Measurements from ENCODE around the gene FAM186B. TPM values are rescaled to one million over a fixed set of nuclear protein-coding genes. Genes with fewer than 3 reads are reported as not detected.

FAM186B gene
- total and polyA plus RNA-seq, 3 donors from 2014 or later = 54.9 to 178 (median 68.6) TPM

DNA sequence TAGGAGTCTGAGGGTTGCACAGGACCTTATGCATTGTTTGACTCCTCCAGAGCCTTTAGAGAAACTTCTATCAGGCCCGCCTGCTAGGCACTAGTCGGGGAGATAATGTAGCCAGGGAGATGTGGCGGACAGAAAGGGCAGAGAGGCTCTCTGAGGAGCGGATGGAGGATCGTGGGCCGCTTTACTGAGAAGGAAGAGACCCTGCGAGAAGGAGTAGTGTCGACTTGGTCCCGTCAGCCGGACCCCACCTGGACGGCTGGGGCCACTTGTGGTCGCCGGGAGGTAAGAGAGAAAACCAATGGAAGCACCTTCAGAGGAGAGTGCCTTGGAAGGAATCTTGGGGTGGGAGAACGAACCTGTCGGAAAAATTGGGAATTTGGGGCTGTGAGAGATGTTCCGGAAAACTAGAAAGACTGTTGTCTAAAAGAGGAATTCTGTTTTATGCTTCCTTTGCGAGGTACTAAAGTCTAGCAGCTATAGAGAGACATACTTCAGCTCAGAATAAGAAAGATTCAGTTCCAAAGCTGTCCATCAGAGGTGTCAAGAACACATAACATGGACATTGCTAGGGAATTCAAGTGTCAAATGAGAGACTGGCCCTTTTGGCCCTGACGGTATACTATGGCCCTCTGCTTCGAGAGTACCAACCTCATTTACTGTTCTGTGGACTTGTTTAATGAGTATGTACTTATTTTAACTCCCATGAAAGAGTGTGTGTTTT, 36.8 kb downstream of the FAM186B start:
- Histone ChIP-seq H3K27me3 (no peaks in the 10 kb centered on the region), H3K27ac (peak overlapping the region; percentile 79 to 94), H3K4me3 (peak overlapping the region; percentile 90), H3K4me1 (peaks cover 12% of the 10 kb centered on the region), H3K9me3 (no peaks in the 10 kb centered on the region), H3K36me3 (ENCODE audit: low read depth, missing control alignments) (no peaks in the 10 kb centered on the region)
- WGBS, 2 donors = 2% methylated on average over 19 of the region's 19 CpGs
- intact Hi-C loops (cut with DNase I; ENCODE audit: low total_unique reads) = no loop called here
- TF ChIP-seq, protein P1, sequence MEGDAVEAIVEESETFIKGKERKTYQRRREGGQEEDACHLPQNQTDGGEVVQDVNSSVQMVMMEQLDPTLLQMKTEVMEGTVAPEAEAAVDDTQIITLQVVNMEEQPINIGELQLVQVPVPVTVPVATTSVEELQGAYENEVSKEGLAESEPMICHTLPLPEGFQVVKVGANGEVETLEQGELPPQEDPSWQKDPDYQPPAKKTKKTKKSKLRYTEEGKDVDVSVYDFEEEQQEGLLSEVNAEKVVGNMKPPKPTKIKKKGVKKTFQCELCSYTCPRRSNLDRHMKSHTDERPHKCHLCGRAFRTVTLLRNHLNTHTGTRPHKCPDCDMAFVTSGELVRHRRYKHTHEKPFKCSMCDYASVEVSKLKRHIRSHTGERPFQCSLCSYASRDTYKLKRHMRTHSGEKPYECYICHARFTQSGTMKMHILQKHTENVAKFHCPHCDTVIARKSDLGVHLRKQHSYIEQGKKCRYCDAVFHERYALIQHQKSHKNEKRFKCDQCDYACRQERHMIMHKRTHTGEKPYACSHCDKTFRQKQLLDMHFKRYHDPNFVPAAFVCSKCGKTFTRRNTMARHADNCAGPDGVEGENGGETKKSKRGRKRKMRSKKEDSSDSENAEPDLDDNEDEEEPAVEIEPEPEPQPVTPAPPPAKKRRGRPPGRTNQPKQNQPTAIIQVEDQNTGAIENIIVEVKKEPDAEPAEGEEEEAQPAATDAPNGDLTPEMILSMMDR (IDR thresholded peaks at IDR 0.05) = no peak
- TF ChIP-seq POLR2A (IDR thresholded peaks at IDR 0.05) = no peak
- DNase-seq = no peak

DNA sequence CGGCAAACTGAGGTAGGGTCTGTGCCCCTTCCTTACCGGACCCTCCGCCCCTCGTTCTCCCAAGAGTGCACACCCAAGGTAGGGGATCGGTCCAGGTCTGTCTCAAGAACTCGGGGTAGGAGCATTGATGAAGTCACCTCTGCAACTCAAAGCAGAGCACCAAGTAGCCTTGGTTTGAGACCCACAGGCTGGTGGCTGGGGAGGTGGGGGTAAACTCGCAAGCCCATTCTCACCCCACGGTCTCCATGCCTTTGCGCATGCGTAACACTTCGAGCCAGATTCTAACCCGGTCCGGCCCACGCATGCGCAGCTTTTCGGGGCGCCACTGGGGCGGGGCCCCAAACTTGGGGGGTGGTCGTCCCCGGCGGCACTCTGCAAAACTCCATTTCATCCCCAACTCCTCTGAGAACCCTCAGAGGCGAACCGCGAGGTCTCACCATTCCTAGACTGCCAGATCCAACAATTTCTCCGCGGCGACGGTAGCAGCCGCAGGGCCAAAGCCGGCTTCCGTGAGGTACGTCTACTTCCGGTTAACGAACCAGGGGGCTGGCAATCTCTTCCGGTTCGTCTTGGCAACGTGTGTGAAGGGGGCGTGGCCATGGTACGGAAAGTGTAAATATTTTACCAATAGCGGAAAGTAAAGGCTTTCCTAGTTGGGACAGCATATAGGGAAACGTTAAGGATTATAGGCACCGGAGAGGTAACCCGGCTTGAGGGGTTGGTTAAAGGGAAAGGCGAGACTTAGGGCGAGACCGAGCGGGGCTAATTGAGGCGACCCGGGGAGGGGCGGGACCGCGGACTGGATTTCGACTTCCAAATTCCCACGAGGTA, 37.6 kb downstream of the FAM186B start, which contains the start of gene MCRS1:
MCRS1 (minus strand) TSS at position 532 of the 831 bp plus-strand sequence. CDS start 1,411 bp downstream, outside the sequence.
- Histone ChIP-seq H3K9me3 (no peaks in the 10 kb centered on the region), H3K4me3 (peak within 1 kb of the TSS; percentile 90), H3K27ac (peak within 1 kb of the TSS; percentile 79 to 94), H3K27me3 (no peaks in the 10 kb centered on the region), H3K36me3 (ENCODE audit: low read depth, missing control alignments) (no peaks in the 10 kb centered on the region), H3K4me1 (peaks cover 12% of the 10 kb centered on the region)
- no peak for TF ChIP-seq POLR2A (IDR thresholded peaks at IDR 0.05)
- TF ChIP-seq, protein P1 (IDR thresholded peaks at IDR 0.05) = no peak
- intact Hi-C loops (cut with DNase I; ENCODE audit: low total_unique reads) = no loop called here
- DNase-seq = peak; percentile 94
- WGBS, 2 donors = 1% methylated on average over 28 to 51 of the region's 54 CpGs

DNA sequence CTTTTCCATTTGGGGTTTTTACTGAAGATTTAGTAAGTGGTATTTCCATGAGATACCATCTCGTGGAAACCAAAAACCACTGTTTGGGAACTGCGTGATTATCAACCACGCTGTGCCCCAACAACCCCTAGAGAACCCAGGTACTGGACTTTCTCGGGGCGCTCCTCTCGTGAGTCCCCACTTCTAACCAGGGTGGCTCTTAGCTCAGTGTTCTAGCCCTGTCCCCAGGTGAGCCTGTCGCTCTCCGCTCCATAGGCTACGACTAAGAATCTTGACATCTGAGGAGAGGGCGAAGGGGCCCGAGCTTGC, 38.2 kb downstream of the FAM186B start:
- Histone ChIP-seq H3K36me3 (ENCODE audit: low read depth, missing control alignments) (no peaks in the 10 kb centered on the region), H3K4me3 (peak overlapping the region; percentile 90), H3K4me1 (peaks cover 12% of the 10 kb centered on the region), H3K27ac (peak overlapping the region; percentile 79 to 94), H3K9me3 (no peaks in the 10 kb centered on the region), H3K27me3 (no peaks in the 10 kb centered on the region)
- TF ChIP-seq, protein P1 (IDR thresholded peaks at IDR 0.05) = no peak
- no peak for TF ChIP-seq POLR2A (IDR thresholded peaks at IDR 0.05)
- no peak for DNase-seq
- WGBS, 2 donors = 0 to 1% methylated on average over 4 to 11 of the region's 11 CpGs
- intact Hi-C loops (cut with DNase I; ENCODE audit: low total_unique reads) = no loop called here

DNA sequence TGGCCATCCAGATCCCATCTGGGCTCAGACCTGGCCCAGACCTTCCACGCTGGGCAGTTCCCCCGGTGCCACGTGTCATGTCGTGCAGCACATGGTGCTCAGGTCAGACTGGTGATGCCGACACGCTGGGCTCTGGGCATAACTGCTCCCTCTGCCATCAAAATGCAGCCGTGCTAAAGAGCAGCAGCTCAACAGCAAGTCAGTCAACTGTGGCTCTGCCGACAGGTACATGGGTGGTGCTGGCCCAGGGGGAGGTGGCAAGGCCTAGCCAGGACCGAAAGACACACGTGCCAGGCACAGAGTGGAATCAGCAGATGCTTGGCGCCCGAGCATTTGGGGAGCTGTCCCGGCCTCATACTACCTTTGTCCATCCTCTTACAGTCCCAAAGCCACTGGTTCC, 39.1 kb downstream of the FAM186B start:
- no peak for DNase-seq
- WGBS, 2 donors = 93 to 94% methylated on average over 10 to 12 of the region's 13 CpGs
- Histone ChIP-seq H3K27me3 (no peaks in the 10 kb centered on the region), H3K4me1 (peaks cover 12% of the 10 kb centered on the region), H3K4me3 (no peak overlapping the region), H3K9me3 (no peaks in the 10 kb centered on the region), H3K36me3 (ENCODE audit: low read depth, missing control alignments) (no peaks in the 10 kb centered on the region), H3K27ac (no peak overlapping the region)
- no peak for TF ChIP-seq POLR2A (IDR thresholded peaks at IDR 0.05)
- TF ChIP-seq, protein P1 (IDR thresholded peaks at IDR 0.05) = no peak
- intact Hi-C loops (cut with DNase I; ENCODE audit: low total_unique reads) = no loop called here
